Measurements from ENCODE around the gene SLC38A9. TPM values are rescaled to one million over a fixed set of nuclear protein-coding genes. Genes with fewer than 3 reads are reported as not detected.

SLC38A9 gene
- polyA plus RNA-seq, 1 of the 3 experiments (the other 2 are of a cell fraction) = 6.9 TPM

DNA sequence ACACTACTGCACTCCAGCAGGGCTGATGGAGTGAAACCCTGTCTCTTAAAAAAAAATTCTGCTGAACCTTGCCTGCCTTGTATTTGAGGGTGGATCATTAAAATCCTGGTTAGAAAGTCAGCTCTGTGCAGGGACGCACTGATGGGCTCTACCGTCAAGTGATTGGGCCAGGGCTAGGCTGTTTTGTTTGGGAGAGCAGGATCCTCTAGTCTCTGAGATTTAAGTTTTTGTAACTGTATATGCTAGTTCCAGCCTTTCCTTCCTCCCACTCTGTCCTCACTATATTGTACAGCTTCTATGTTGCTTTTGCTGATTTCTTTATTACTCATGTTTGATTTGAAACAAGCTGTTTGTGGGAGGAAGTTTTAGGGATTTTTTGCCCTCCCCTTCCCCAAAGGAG, 37.3 kb upstream of the SLC38A9 start (continued):
- TF ChIP-seq, protein P1, sequence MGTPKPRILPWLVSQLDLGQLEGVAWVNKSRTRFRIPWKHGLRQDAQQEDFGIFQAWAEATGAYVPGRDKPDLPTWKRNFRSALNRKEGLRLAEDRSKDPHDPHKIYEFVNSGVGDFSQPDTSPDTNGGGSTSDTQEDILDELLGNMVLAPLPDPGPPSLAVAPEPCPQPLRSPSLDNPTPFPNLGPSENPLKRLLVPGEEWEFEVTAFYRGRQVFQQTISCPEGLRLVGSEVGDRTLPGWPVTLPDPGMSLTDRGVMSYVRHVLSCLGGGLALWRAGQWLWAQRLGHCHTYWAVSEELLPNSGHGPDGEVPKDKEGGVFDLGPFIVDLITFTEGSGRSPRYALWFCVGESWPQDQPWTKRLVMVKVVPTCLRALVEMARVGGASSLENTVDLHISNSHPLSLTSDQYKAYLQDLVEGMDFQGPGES (IDR thresholded peaks at IDR 0.05; ENCODE audit: low read depth, low read length) = no peak
- TF ChIP-seq, protein P2, sequence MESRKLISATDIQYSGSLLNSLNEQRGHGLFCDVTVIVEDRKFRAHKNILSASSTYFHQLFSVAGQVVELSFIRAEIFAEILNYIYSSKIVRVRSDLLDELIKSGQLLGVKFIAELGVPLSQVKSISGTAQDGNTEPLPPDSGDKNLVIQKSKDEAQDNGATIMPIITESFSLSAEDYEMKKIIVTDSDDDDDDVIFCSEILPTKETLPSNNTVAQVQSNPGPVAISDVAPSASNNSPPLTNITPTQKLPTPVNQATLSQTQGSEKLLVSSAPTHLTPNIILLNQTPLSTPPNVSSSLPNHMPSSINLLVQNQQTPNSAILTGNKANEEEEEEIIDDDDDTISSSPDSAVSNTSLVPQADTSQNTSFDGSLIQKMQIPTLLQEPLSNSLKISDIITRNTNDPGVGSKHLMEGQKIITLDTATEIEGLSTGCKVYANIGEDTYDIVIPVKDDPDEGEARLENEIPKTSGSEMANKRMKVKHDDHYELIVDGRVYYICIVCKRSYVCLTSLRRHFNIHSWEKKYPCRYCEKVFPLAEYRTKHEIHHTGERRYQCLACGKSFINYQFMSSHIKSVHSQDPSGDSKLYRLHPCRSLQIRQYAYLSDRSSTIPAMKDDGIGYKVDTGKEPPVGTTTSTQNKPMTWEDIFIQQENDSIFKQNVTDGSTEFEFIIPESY (IDR thresholded peaks at IDR 0.05; ENCODE audit: borderline replicate concordance, low read depth) = no peak
- no peak for TF ChIP-seq SIN3A (IDR thresholded peaks at IDR 0.05; ENCODE audit: borderline replicate concordance, low read depth, low read length)

DNA sequence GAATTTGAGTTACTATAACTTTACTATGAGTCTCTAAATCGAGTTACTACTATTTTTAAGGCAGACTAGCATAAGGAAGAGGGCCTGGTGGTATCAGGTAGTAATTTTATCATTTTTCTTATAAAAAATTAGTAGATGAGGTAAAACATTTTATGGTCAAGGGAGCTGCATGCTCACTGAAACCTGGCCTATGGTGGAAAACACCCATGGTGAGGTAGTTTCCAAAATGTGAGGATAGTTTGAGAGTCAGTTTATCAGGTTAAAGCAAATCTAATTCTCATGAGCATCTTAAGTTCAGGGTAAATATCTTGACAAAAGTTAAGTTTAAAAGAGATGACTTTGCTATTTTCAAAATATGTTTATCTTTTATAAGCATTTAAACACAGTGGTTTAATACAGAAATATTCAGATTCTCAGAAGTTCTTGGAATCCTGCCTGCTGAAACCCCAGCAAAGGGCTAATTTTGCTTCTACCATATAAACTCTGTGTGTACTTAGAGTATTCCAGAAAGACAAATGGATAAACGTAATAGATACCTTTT, 35.7 kb upstream of the SLC38A9 start:
- Histone ChIP-seq H2AFZ (ENCODE audit: low read depth) (0 out of 2 replicates have a peak overlapping the region, but pooled peaks have one; percentile 29), H3K79me2 (ENCODE audit: insufficient read depth) (no peaks in the 10 kb centered on the region), H3K4me1 (ENCODE audit: control insufficient read depth in 1 of 2, insufficient read depth in 2 of 2, low read depth in 1 of 2, low read length in 1 of 2) (no peaks in the 10 kb centered on the region), H4K20me1 (ENCODE audit: insufficient read depth) (no peaks in the 10 kb centered on the region), H3K9me2 (no peaks in the 10 kb centered on the region), H3K4me2 (no peak overlapping the region), H3F3A (replicated peaks; ENCODE audit: insufficient read depth) (no peaks in the 10 kb centered on the region), H3K27ac (ENCODE audit: low read depth in 2 of 2, low read length in 1 of 2) (no peak overlapping the region), H3K36me3 (replicated peaks in 1 of 2; ENCODE audit: control insufficient read depth in 1 of 2, insufficient read depth in 2 of 2, low read length in 1 of 2) (no peaks in the 10 kb centered on the region), H3K9me3 (no peaks in the 10 kb centered on the region), H3K4me3 (ENCODE audit: low read depth in 2 of 2, low read length in 1 of 2) (no peak overlapping the region), H3K27me3 (ENCODE audit: insufficient read depth) (no peaks in the 10 kb centered on the region), H3K9ac (no peak overlapping the region)
- DNase-seq = no peak
- POLR2A ChIA-PET = interaction anchor here (0.6 kb wide), 1 partner anchor 247 kb away, joined by 3 read pairs; no protein-coding TSS in a partner anchor
- CTCF ChIA-PET = no interaction called here
- 36% methylated on average over 2 of the region's 2 CpGs for WGBS (ENCODE audit: low lambda C conversion rate)
- TF ChIP-seq SMC3 (IDR thresholded peaks at IDR 0.05; ENCODE audit: low read depth, low read length) (no peak), FOXM1 (IDR thresholded peaks at IDR 0.05; ENCODE audit: low read depth) (no peak), ELF1 (IDR thresholded peaks at IDR 0.05) (no peak)

DNA sequence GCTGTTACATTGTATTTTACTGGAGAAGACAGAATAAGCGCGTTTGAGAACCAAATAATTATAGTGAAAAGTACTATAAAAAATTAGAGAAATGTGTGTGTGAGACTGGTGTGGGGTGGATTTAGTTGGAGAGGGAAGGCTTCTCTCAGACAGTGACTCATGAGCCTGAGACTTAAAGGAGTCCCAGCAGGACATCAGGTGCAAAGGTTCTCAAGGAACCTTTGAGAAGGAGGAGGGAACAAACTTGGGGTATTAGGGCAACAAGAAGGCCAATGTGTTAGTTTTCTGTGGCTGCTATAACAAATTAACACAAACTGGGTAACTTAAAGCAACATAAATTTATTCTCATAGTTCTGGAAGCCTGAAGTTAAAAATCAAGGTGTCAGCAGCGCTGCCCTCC, 30.7 kb upstream of the SLC38A9 start:
- WGBS (ENCODE audit: low lambda C conversion rate) = 98% methylated on average over 3 of the region's 3 CpGs
- H3K4me1 ChIP-seq (ENCODE audit: control insufficient read depth in 1 of 2, insufficient read depth in 2 of 2, low read depth in 1 of 2, low read length in 1 of 2) = no peaks in the 10 kb centered on the region
- no peaks in the 10 kb centered on the region for H3K36me3 ChIP-seq (replicated peaks in 1 of 2; ENCODE audit: control insufficient read depth in 1 of 2, insufficient read depth in 2 of 2, low read length in 1 of 2)
- H3K9ac ChIP-seq = no peak overlapping the region
- H3K27me3 ChIP-seq (ENCODE audit: insufficient read depth) = no peaks in the 10 kb centered on the region; the same call in 1 of the 2 replicates
- H3K27ac ChIP-seq (ENCODE audit: low read depth in 2 of 2, low read length in 1 of 2) = no peak overlapping the region
- no peaks in the 10 kb centered on the region for H4K20me1 ChIP-seq (ENCODE audit: insufficient read depth)
- no peak for DNase-seq
- ChIA-PET CTCF (no interaction called here), POLR2A (no interaction called here)
- H3K4me2 ChIP-seq = no peak overlapping the region
- no peak overlapping the region for H2AFZ ChIP-seq (ENCODE audit: low read depth)
- H3K9me3 ChIP-seq = no peaks in the 10 kb centered on the region
- no peaks in the 10 kb centered on the region for H3K9me2 ChIP-seq
- H3F3A ChIP-seq (replicated peaks; ENCODE audit: insufficient read depth) = no peaks in the 10 kb centered on the region
- no peak for TF ChIP-seq RAD21 (IDR thresholded peaks at IDR 0.05; ENCODE audit: low read length)
- TF ChIP-seq FOXJ3 (CRISPR knock-in tag; IDR thresholded peaks at IDR 0.05) = no peak
- no peak for TF ChIP-seq NFIC (IDR thresholded peaks at IDR 0.05; ENCODE audit: borderline replicate concordance)
- no peak for TF ChIP-seq YY1 (IDR thresholded peaks at IDR 0.05; ENCODE audit: low read depth)
- no peak for TF ChIP-seq NRF1 (IDR thresholded peaks at IDR 0.05; ENCODE audit: low read depth, low read length)
- TF ChIP-seq MXI1 (IDR thresholded peaks at IDR 0.05; ENCODE audit: low read depth, low read length) = no peak
- TF ChIP-seq, protein P1 (IDR thresholded peaks at IDR 0.05; ENCODE audit: low read depth, low read length) = no peak
- H3K4me3 ChIP-seq (ENCODE audit: low read depth in 2 of 2, low read length in 1 of 2) = no peak overlapping the region
- no peaks in the 10 kb centered on the region for H3K79me2 ChIP-seq (ENCODE audit: insufficient read depth)
